CD4-positive, alpha-beta T cell treated with Interleukin-21 for 1 hour (primary cell): ENCODE measurements around the gene EVA1A.
"Not testable (repeated sequence)": the region's sequence is repeated elsewhere in the genome, so short reads cannot be mapped to it uniquely, and the experiment has no call there.

Experiments used
- DNase-seq: peaks from one replicate; pipeline ENCODE4 v3.0.0-alpha.2; 2020

The EVA1A gene

GRCh38 chr2:75516378-75517360, 44.1 kb downstream of the EVA1A start:
- DNase-seq, result no peak

GRCh38 chr2:75515584-75516368, 45.0 kb downstream of the EVA1A start:
- DNase-seq, result no peak

- no peak for DNase-seq
These were observed 47.0 kb downstream of the EVA1A start for GRCh38 chr2:75513616-75514170.

DNA sequence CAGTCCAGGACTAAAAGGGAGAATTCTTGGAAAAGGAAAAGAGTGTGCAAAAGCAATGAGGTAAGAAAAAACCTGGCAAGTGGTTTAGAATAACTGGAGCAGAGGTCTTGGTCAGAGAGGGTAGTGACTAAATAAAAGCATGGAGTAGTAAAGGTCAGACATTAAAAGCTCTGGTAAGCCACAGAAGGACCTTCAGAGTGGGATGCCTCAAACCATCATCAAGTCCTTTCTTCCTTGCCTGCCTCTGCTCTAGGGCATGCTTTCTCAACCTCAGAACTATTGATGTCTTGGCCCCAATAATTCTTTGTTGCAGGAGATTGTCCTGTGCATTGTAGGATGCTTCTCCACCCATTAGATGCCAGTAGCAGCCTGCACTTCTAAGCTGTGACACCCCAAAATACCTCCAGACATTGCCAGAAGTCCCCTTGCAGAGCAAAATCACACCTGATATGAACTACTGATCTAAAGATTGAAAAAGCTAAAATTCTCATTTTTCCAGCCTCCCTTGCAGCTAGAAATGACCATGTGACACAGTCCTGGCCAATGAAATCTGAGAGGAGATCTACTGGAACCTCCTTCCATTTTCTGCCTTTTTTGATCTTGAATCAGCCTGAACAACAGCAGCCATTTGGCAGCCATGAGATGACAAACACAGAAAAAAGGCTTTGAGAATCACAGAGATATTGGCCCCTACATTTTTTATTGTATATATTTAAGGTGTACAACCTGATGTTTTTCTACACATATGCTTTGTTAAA, 48.1 kb downstream of the EVA1A start:
- DNase-seq, result no peak

GRCh38 chr2:75506101-75506697, 54.5 kb downstream of the EVA1A start:
- DNase-seq, result no peak

GRCh38 chr2:75505012-75505411, 55.7 kb downstream of the EVA1A start:
- no peak for DNase-seq

DNA sequence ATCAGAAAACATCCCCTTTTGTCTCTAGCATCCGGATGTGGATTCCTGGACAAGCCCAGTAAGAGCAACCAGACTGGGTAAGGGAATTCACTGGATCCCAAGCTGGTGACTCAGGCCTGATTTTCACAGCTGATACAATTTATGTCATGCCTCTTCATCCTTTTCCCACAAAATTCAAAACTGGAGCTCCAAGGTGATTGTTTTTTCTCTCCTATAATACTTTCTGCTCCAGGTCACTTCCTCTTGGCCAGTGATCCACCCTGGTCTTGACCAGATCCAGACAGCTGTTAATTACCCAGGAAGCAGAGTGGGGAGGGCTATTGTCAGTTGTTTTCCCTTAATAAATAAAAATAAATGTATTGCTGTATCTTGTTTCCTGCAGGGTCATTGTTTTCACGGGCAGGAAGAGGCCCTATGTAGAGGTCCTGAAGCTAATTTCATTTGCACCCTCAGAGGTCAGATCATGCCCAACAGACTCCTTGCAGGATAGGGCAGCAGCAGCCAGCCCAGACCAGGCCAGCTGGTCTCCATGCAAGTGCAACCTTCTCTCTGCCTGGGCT, 57.6 kb downstream of the EVA1A start:
- DNase-seq, result no peak

- DNase-seq, result no peak
These were observed 60.1 kb downstream of the EVA1A start for GRCh38 chr2:75500633-75501032.

GRCh38 chr2:75499534-75499933, 61.2 kb downstream of the EVA1A start:
- no peak for DNase-seq

DNA sequence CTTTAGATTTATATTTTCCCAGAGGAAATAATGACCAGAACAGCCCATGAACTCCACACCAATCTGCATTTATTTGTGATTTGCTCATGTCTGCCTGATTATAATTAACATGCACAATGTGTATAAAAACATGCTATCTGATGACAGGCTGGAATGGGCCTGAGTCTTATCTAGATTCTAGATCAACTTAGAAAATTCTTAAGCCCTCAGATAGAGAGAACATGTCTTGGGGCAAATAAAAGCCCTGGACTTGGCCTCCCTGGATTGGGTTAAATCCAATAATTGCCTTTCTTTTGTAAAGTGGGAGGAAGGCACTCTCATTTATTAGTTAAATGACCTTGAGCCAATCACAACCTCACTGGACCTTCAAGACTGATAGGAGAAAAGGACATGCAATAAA, 61.8 kb downstream of the EVA1A start:
- DNase-seq, result no peak

- DNase-seq, result no peak
These were observed 63.5 kb downstream of the EVA1A start for GRCh38 chr2:75497256-75497655.

DNA sequence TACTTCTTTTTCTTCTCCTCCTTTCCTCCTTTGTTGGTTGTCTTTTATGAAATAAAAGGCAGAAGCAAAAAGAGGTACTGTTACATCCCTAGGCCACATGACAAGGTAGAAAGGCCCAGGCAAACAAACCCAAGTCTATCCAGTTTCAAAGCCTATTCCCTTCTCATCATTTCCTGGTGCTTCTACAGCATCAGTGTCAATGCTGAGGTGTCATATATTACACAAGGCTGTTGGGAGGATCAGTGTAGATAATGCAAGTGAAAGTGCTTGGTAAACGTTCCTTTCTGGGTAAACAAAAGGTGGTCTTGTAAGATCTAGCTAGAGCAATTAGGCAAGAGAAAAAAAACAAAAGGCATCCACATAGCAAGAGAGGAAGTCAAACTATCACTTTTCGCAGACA, 64.9 kb downstream of the EVA1A start:
- DNase-seq, result no peak

DNA sequence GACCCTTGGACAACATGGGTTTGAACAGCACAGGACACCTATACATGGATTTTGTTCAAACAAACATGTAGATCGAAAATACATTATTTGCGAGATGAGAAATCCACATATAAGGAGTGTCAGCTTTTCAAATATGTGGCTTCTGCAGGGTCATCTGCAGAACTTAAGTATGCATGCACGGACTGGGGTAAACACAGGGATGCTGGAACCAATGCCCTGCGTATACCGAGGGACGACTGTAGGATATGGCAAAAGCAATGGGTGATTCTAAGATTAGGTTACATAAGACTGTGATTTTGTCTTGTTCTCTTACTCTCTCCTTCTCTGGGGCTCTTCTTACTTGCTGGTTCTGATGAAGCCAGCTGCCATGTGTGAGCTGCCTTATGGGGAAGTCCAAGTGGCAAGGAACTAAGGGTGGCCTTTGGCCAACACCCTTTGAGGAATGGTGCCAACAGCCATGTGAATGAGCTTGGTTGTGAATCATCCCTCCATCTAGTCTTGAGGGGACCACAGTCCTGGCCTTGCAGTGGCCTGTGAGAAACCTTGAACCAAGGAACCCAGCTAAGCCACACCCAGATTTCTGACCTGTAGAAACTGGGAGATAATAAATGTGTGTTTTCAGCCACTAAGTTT, 66.5 kb downstream of the EVA1A start:
- no peak for DNase-seq

- DNase-seq, result no peak
These were observed 67.5 kb downstream of the EVA1A start for GRCh38 chr2:75493230-75493629.

DNA sequence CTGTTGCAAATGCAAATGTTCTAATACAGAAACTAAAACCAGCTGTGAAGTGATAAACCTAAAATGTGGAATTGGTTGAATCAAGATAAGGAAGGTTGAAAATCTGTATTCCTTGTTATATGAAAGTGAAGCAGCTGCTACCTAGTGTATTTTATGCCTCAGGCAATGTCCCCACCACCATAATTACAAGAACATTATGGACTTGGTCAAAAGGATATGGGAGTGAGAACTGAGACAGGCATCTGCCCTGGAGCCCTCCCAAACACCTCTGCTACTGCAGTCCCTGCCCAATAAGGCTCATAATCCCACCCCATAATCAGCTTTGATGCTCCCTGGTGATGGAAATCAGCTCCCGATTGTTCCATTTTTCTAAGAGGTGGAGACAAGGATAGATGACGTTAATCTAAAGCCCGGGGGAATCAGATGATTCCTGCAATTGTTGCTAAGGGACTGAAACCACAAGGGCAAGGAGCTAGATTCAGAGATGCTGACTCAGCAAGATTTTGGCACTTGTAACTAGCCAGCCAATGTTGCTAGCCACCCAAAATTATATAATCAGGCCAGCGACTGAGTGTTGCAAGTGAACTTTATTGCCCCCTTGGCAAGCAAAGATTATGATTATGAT, 69.5 kb downstream of the EVA1A start:
- no peak for DNase-seq

GRCh38 chr2:75489721-75490120, 71.0 kb downstream of the EVA1A start:
- no peak for DNase-seq

DNA sequence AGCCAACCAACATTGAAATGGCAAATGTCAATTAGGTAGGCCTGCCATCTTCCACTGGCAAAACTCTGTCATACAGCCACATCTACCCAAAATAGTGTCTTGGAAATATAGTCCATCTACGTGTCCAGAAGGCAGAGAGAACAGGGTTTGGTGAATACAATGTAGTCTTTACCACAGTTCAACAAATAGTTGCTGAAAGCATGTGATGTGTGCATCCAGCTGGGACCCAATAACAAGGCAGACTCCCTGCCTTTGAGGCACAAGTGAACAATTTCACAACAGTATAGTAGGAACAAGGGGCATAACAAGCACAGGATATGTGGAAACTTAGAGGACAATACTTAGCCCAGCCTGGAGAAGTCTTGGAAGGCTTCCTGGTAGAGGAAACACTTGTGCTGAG, 72.6 kb downstream of the EVA1A start:
- no peak for DNase-seq

- DNase-seq, result not testable (repeated sequence)
These were observed 74.0 kb downstream of the EVA1A start for GRCh38 chr2:75486735-75487134.

- no peak for DNase-seq
These were observed 75.9 kb downstream of the EVA1A start for GRCh38 chr2:75484840-75485239.

GRCh38 chr2:75483878-75484277, 76.9 kb downstream of the EVA1A start:
- DNase-seq, result no peak

- DNase-seq, result no peak
These were observed 78.3 kb downstream of the EVA1A start for GRCh38 chr2:75482398-75482797.
